H9 (cell line): ENCODE results near the gene FUT8. TPM values are rescaled to one million over a fixed set of nuclear protein-coding genes. Genes with fewer than 3 reads are reported as not detected.

Source experiments
- DNase-seq: peaks from one replicate; pipeline ENCODE4 v3.0.0-alpha.2; 2017
- H2AFZ ChIP-seq: one replicate; pipeline ENCODE4 v1.6.1; 2013; ENCODE audit warnings: mild to moderate bottlenecking, low read length, control low read depth, moderate library complexity
- H2AK5ac ChIP-seq: 2 replicates; pipeline ENCODE4 v1.6.1; 2013; ENCODE audit warnings: low read length, control low read depth, mixed read lengths; ENCODE audit not compliant: insufficient read length
- H2BK120ac ChIP-seq: one replicate; pipeline ENCODE4 v1.6.1; 2013; ENCODE audit warnings: low read depth, mild to moderate bottlenecking, low read length, control low read depth, inconsistent platforms; ENCODE audit not compliant: poor library complexity, severe bottlenecking
- H2BK12ac ChIP-seq: 2 replicates; pipeline ENCODE4 v1.6.1; 2013; ENCODE audit warnings: low read length, control low read depth, mixed read lengths, low read depth; ENCODE audit not compliant: insufficient read length
- H2BK15ac ChIP-seq: 2 replicates; pipeline ENCODE4 v1.6.1; 2013; ENCODE audit warnings: low read depth, low read length, control low read depth
- H2BK20ac ChIP-seq: one replicate; pipeline ENCODE4 v1.6.1; 2013; ENCODE audit warnings: low read depth, mild to moderate bottlenecking, low read length, control low read depth, inconsistent platforms; ENCODE audit not compliant: poor library complexity, severe bottlenecking
- H2BK5ac ChIP-seq: 2 replicates; pipeline ENCODE4 v1.6.1; 2013; ENCODE audit warnings: low read length, control low read depth, mixed read lengths; ENCODE audit not compliant: insufficient read length
- H3K14ac ChIP-seq: 2 replicates; pipeline ENCODE4 v1.6.1; 2013; ENCODE audit warnings: low read length, control low read depth; ENCODE audit not compliant: insufficient read depth
- H3K18ac ChIP-seq: 2 replicates; pipeline ENCODE4 v1.6.1; 2013; ENCODE audit warnings: low read depth, mild to moderate bottlenecking, mixed read lengths, low read length, control low read depth; ENCODE audit not compliant: insufficient read length
- H3K23ac ChIP-seq: 2 replicates; pipeline ENCODE4 v1.6.1; 2013; ENCODE audit warnings: low read length, control low read depth, mixed read lengths, low read depth; ENCODE audit not compliant: insufficient read length
- H3K23me2 ChIP-seq: 2 replicates; pipeline ENCODE4 v1.6.1; 2013; ENCODE audit warnings: low read depth, mild to moderate bottlenecking, mixed read lengths, low read length, control low read depth; ENCODE audit not compliant: insufficient read length, poor library complexity, severe bottlenecking
- H3K27ac ChIP-seq: 2 replicates; pipeline ENCODE4 v1.5.1; 2013; ENCODE audit warnings: low read length, control low read depth, mixed read lengths, low read depth; ENCODE audit not compliant: insufficient read length
- H3K27me3 ChIP-seq: 2 replicates; pipeline ENCODE4 v1.6.1; 2013; ENCODE audit warnings: low read length, control low read depth, inconsistent platforms; ENCODE audit not compliant: insufficient read depth
- H3K4ac ChIP-seq: 2 replicates; pipeline ENCODE4 v1.6.1; 2013; ENCODE audit warnings: low read depth, mild to moderate bottlenecking, control low read depth, inconsistent platforms, low read length, moderate library complexity
- H3K4me1 ChIP-seq: 2 replicates; pipeline ENCODE4 v1.6.1; 2013; ENCODE audit warnings: low read length, control low read depth, inconsistent platforms; ENCODE audit not compliant: insufficient read depth
- H3K4me2 ChIP-seq: 2 replicates; pipeline ENCODE4 v1.6.1; 2013; ENCODE audit warnings: low read length, control low read depth, mixed read lengths; ENCODE audit not compliant: insufficient read length, insufficient read depth
- H3K56ac ChIP-seq: 2 replicates; pipeline ENCODE4 v1.6.1; 2013; ENCODE audit warnings: low read depth, mild to moderate bottlenecking, mixed read lengths, low read length, control low read depth; ENCODE audit not compliant: insufficient read length
- H3K79me1 ChIP-seq: 2 replicates; pipeline ENCODE4 v1.6.1; 2013; ENCODE audit warnings: low read depth, mild to moderate bottlenecking, moderate library complexity, low read length, control low read depth, inconsistent platforms; ENCODE audit not compliant: insufficient read depth, poor library complexity, severe bottlenecking
- H3K79me2 ChIP-seq: 2 replicates; pipeline ENCODE4 v1.6.1; 2013; ENCODE audit warnings: low read length, control low read depth, inconsistent platforms; ENCODE audit not compliant: insufficient read depth
- H3K9ac ChIP-seq: 2 replicates; pipeline ENCODE4 v1.6.1; 2013; ENCODE audit warnings: low read length, control low read depth, mixed read lengths; ENCODE audit not compliant: insufficient read length; ENCODE audit errors: extremely low read depth
- H3K9me3 ChIP-seq: one replicate; pipeline ENCODE4 v1.6.1; 2013; ENCODE audit warnings: low read depth, low read length, inconsistent platforms; ENCODE audit not compliant: control insufficient read depth
- H3T11ph ChIP-seq: one replicate; pipeline ENCODE4 v1.6.1; 2013; ENCODE audit warnings: mild to moderate bottlenecking, low read length, control low read depth, inconsistent platforms
- H4K20me1 ChIP-seq: one replicate; pipeline ENCODE4 v1.6.1; 2013; ENCODE audit not compliant: control insufficient read depth, insufficient read length, insufficient read depth
- H4K5ac ChIP-seq: 2 replicates; pipeline ENCODE4 v1.6.1; 2013; ENCODE audit warnings: low read depth, mild to moderate bottlenecking, mixed read lengths, low read length, control low read depth; ENCODE audit not compliant: insufficient read length
- H4K8ac ChIP-seq: replicated peaks from 2 replicates; pipeline ENCODE4 v1.6.1; 2013; ENCODE audit warnings: low read length, control low read depth, mixed read lengths, low read depth; ENCODE audit not compliant: insufficient read length
- H4K91ac ChIP-seq: 2 replicates; pipeline ENCODE4 v1.6.1; 2013; ENCODE audit warnings: low read depth, mild to moderate bottlenecking, moderate library complexity, mixed read lengths, low read length, control low read depth; ENCODE audit not compliant: insufficient read length
- H3K27ac Mint-ChIP-seq, 3 experiments: 2 replicates in 2 of 3; 3 replicates in 1 of 3; pipeline ENCODE4 v1.8.0; 2020 to 2021; ENCODE audit warnings: mixed read lengths in 3 of 3, mild to moderate bottlenecking in 1 of 3, moderate library complexity in 1 of 3
- H3K27me3 Mint-ChIP-seq: 2 replicates; pipeline ENCODE4 v1.8.0; 2021; ENCODE audit warnings: low read depth, mild to moderate bottlenecking, moderate library complexity, mixed read lengths
- H3K36me3 Mint-ChIP-seq, 3 experiments: 2 replicates in 2 of 3; 3 replicates in 1 of 3; pipeline ENCODE4 v1.8.0; 2020 to 2021; ENCODE audit warnings: low read depth in 3 of 3, mixed read lengths in 3 of 3; ENCODE audit not compliant: insufficient read depth in 1 of 3
- H3K4me1 Mint-ChIP-seq, 2 experiments: 2 replicates each; pipeline ENCODE4 v1.8.0; 2020; ENCODE audit warnings: mixed read lengths in 2 of 2
- H3K4me3 Mint-ChIP-seq, 2 experiments: 2 replicates in 1 of 2; 3 replicates in 1 of 2; pipeline ENCODE4 v1.8.0; 2020 to 2021; ENCODE audit warnings: mild to moderate bottlenecking in 2 of 2, mixed read lengths in 2 of 2, moderate library complexity in 1 of 2
- H3K9me3 Mint-ChIP-seq, 2 experiments: 2 replicates in 1 of 2; 3 replicates in 1 of 2; pipeline ENCODE4 v1.8.0; 2020; ENCODE audit warnings: mild to moderate bottlenecking in 2 of 2, mixed read lengths in 2 of 2, moderate library complexity in 1 of 2
- CTCF ChIP-seq: fragments of 200-600 bp; sonication (generic); conservative IDR thresholded peaks from 3 replicates; pipeline ENCODE4 v1.8.0; 2021; ENCODE audit warnings: antibody characterized with exemption, mild to moderate bottlenecking
- WGBS: extraction: QIAGEN DNeasy Blood & Tissue Kit; methylation state at CpG from one replicate; pipeline ENCODE4 v1.1.7; 2013; ENCODE audit warnings: missing lambda C conversion rate, low lambda C conversion rate, mixed read lengths; ENCODE audit not compliant: insufficient read length; ENCODE audit errors: extremely low coverage; 5-methylcytosine and 5-hydroxymethylcytosine counted together
- total RNA-seq: library from RNA; stranded (reverse); gene quantifications from 2 replicates; pipeline ENCODE4 v1.2.1, GENCODE V29; 2021

FUT8 gene
- total RNA-seq, 1 experiment from 2014 or later, result 44.3 TPM

- no CpG with 5 or more reads among the region's 3 CpGs for WGBS
- no peak overlapping the region for H2BK120ac ChIP-seq
- H3K4me1 Mint-ChIP-seq, result no peaks in the 10 kb centered on the region
These were observed 358.7 kb downstream of the FUT8 start for GRCh38 chr14:65771271-65771670.

More at GRCh38 chr14:65771271-65771670, 358.7 kb downstream of the FUT8 start:
- H3T11ph ChIP-seq, result no peak overlapping the region
- H3K27me3 ChIP-seq, result no peaks in the 10 kb centered on the region
- Mint-ChIP-seq H3K4me3 (no peak overlapping the region), H3K27me3 (peaks cover 2% of the 10 kb centered on the region; the same call in 1 of the 2 replicates), H3K36me3 (no peaks in the 10 kb centered on the region), H3K9me3 (no peaks in the 10 kb centered on the region; a peak in 1 of 5 replicates), H3K27ac (no peak overlapping the region)
- H2BK5ac ChIP-seq, result no peak overlapping the region
- no peak overlapping the region for H2AK5ac ChIP-seq
- no peaks in the 10 kb centered on the region for H3K23me2 ChIP-seq
- H3K4me2 ChIP-seq, result no peak overlapping the region
- no peaks in the 10 kb centered on the region for H3K79me1 ChIP-seq
- H3K23ac ChIP-seq, result no peak overlapping the region
- no peak overlapping the region for H3K4ac ChIP-seq
- H3K18ac ChIP-seq, result no peak overlapping the region
- H3K4me1 ChIP-seq, result no peaks in the 10 kb centered on the region
- no peak overlapping the region for H3K27ac ChIP-seq
- no peak overlapping the region for H2AFZ ChIP-seq
- H3K9ac ChIP-seq, result no peak overlapping the region
- DNase-seq, result no peak
- TF ChIP-seq CTCF, result no peak
- H2BK15ac ChIP-seq, result no peak overlapping the region
- H3K14ac ChIP-seq, result no peak overlapping the region
- H4K8ac ChIP-seq, result no peak overlapping the region
- H3K9me3 ChIP-seq, result no peaks in the 10 kb centered on the region
- no peak overlapping the region for H4K5ac ChIP-seq
- H4K91ac ChIP-seq, result no peak overlapping the region
- H3K56ac ChIP-seq, result no peak overlapping the region
- H3K79me2 ChIP-seq, result no peaks in the 10 kb centered on the region
- H2BK20ac ChIP-seq, result no peak overlapping the region
- H4K20me1 ChIP-seq, result no peaks in the 10 kb centered on the region
- H2BK12ac ChIP-seq, result no peak overlapping the region
